Stimulated activated CD4-positive, alpha-beta T cell treated with anti-CD3 and anti-CD28 coated beads, Interleukin-4, amount 100 ng/mL, for 1 hour (primary cell): ENCODE measurements around the gene OR13C3.
"Not testable (repeated sequence)": the region's sequence is repeated elsewhere in the genome, so short reads cannot be mapped to it uniquely, and the experiment has no call there.

Experiments
- DNase-seq: peaks from one replicate; pipeline ENCODE4 v3.0.0-alpha.2; 2020

OR13C3 gene

DNA sequence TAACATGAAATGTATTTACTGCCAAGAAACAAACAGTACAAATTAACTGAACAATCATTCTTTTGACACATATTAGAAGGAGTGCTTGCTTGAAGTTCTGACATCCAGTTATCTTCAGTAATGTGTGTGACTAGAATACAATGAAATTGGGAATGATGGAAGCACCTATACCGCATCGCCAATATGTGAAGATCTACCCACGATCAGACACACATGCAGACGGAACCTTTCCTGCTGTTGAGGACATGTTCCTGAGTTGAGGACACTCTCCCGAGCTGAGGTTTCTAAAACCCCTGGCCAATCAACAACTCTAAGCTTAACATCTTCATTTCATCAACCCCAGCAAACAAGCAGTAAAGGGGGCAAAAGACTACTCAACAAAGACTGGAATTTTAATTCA lies at the start of gene OR13C3:
TSS of gene OR13C3 (minus strand) at position 101 of the 400 bp plus-strand sequence. CDS start 133 bp downstream, outside the sequence.
- no peak for DNase-seq

DNA sequence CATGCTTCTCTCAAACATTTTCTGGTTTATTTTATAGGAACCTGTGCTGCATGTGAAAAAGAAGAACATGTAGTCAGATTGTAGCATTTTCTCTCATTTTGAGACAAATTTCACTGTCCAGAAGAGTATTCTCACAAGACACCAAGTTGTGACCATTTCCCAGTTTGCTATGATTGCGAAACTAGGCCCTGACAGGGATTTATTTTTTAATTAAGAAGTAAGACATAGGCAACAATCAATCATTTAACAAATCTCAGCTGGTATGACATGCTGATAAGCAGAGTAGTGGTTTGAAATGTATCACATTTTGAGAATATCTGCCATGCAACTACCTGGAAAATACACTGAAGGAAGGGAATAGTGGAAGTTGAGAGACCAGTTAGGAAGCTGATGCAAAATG lies 43.9 kb upstream of the OR13C3 start:
- DNase-seq: no peak

- DNase-seq: no peak
Observed at GRCh38 chr9:104577263-104577662, 40.6 kb upstream of the OR13C3 start.

- DNase-seq: no peak
Observed at GRCh38 chr9:104575456-104575855, 38.8 kb upstream of the OR13C3 start.

GRCh38 chr9:104572612-104573011 lies 36.0 kb upstream of the OR13C3 start:
- no peak for DNase-seq

DNA sequence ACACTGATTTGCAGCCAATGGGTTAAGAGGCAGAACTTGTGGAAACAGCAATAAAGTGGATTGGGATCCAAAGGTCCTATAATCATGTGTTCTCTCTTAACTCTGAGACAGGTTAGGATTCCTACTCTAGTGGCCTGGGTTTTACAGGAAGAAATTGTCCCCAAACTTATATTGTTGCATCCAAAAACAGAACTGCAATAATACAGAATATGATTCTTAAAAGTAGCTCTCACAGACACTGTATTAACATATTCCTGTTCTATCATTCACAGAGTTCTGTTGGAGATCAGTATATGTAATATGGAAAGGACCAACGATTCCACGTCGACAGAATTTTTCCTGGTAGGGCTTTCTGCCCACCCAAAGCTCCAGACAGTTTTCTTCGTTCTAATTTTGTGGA lies 32.2 kb upstream of the OR13C3 start, which contains the start of gene OR13C8:
TSS of gene OR13C8 (plus strand) at position 301 of the 400 bp plus-strand sequence. CDS start at position 301, 0 bp downstream.
- DNase-seq: no peak

DNA sequence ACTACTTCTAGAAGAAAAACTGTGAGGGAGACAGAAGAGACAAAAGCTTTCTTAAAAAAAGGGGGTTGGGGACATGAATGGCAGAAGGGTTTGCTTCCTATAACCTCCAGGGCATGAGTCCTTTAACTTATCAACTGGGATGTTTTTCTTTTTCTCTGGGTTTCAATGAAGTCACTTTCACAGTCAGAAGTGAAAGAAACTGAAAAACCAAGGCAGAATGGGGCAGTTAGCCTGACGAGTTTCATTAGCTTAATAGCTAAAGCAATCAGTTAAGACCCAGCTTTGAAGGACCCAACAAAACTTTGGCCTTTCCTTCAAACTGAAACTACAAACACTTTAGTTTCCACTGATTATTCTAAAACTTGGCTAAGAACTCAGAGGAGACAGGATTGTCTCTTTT lies 27.7 kb upstream of the OR13C3 start:
- DNase-seq: no peak

DNA sequence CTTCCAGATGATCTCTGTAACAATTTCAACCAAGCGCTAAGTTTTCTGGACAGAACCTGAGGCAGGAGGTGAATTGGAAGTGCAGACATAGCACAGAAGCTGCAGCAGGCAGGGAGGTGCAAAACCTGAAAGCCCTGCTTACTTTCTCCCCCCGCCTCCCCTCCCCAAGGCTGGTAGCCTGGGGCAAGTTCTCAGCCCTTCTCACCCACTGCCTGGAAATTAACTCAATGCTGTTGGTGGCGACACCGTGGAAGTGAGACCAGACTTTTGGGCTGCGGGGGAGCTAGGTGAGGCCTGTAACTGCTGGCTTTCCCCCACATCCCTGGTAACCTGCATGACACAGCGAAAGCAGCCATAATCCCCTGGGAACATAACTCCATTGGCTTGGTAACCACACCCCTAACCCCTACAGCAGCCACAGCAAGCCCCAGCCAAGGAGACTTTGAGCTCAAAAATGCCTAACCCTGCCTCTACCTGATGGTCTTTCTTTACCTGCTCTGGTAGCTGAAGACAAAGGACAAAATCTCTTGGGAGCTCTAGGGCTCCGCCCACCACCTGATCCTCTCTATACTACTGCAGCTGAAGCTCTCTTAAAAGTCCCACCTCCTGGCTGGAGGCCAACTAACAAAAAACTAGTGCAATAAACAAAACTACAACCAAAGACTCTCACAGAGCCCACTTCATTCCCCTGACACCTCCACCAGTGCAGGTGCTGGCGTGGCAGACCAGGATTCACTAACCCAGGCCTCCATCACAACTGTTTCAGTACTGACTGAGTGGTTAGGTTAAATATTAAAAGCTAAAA lies 20.4 kb upstream of the OR13C3 start:
- DNase-seq: no peak

DNA sequence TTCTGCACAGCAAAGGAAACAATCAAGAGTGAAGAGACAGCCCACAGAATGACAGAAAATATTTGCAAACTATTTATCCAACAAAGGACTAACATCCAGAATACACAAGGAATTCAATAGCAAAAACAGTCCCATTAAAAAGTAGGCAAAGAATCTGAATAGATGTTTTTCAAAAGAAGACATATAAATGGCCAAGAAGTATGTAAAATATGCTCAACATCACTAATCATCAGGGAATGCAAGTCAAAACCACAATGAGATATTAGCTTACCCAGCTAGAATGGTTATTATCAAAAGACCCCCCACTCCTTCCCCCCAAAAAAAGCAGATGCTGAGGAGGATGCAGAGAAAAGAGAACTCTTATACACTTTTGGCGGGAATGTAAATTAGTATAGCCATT lies 18.9 kb upstream of the OR13C3 start:
- no peak for DNase-seq

DNA sequence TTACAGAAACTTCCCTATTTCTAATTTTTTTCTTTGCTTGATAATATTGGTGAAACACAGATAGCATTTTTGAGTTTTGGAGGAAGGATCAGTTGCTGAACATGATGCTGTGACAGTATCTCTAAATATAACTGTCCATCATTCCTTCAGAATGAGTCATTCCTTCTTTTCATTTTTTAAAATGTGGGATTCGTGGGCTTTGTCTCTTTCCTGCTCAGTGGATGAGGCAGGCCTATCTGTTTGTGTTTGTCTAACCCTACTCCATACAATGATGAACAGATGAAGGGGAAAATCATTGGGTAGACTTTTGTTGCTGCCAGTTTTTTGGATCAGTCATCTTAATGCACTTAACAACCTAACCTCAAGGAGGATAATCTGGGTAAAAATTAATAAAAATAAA lies 16.6 kb upstream of the OR13C3 start:
- no peak for DNase-seq

GRCh38 chr9:104544644-104545043 lies 8.0 kb upstream of the OR13C3 start:
- no peak for DNase-seq

- no peak for DNase-seq
Observed at GRCh38 chr9:104539275-104539674, 2.6 kb upstream of the OR13C3 start.

GRCh38 chr9:104527109-104527508 lies 9.5 kb downstream of the OR13C3 start, which contains the start of gene OR13C4:
Gene OR13C4 (minus strand): TSS chr9:104527209. CDS start chr9:104527209, 0 bp downstream.
- no peak for DNase-seq

- DNase-seq: not testable (repeated sequence)
Observed at GRCh38 chr9:104520241-104520640, 16.4 kb downstream of the OR13C3 start.

DNA sequence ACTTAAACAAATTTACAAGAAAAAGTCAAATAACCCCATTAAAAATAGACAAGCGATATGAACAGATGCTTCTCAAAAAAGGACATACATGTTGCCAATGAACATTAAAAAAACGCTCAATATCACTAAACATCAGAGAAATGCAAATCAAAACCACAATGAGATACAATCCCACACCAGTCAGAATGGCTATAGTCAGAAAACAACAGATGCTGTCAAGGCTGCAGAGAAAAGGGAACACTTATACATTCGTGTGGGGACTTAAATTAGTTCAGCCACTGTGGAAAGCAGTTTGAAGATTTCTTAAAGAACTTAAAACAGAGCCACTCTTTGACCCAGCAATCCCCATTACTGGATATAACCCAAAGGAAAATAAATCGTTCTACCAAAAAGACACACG lies 21.8 kb downstream of the OR13C3 start:
- DNase-seq: no peak

GRCh38 chr9:104506565-104506964 lies 30.1 kb downstream of the OR13C3 start:
- no peak for DNase-seq

- DNase-seq: no peak
Observed at GRCh38 chr9:104503963-104504362, 32.7 kb downstream of the OR13C3 start, which contains the start of gene OR13F1. Gene OR13F1 (plus strand): TSS chr9:104504263. CDS start chr9:104504263, 0 bp downstream.

DNA sequence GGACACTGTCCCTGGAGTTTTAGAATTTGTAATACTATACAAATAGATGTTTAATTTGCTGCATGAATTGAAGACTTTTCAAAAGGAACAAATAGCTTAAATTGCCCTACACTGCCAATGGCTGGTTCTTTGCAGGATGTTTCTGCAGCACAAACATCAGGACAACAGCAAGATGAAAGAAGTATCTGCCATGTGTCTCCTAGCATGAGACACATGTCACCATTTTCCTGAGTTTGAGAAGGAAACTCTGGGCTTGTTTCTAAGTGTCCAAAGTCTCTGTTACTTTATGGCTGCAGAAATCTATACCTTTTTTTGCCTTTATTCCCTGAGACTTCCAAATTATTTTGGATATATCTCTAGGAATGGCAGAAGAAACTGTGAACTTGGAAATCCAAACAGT lies 33.2 kb downstream of the OR13C3 start:
- DNase-seq: no peak

GRCh38 chr9:104494808-104495207 lies 41.8 kb downstream of the OR13C3 start:
- no peak for DNase-seq
